Measurements from ENCODE around the gene TRIM42.

GRCh38 chr3:140686128-140686527 lies 8.3 kb downstream of the TRIM42 start:
- TF ChIP-seq EP300 (IDR thresholded peaks at IDR 0.05) = no peak
- TF ChIP-seq, protein P1, sequence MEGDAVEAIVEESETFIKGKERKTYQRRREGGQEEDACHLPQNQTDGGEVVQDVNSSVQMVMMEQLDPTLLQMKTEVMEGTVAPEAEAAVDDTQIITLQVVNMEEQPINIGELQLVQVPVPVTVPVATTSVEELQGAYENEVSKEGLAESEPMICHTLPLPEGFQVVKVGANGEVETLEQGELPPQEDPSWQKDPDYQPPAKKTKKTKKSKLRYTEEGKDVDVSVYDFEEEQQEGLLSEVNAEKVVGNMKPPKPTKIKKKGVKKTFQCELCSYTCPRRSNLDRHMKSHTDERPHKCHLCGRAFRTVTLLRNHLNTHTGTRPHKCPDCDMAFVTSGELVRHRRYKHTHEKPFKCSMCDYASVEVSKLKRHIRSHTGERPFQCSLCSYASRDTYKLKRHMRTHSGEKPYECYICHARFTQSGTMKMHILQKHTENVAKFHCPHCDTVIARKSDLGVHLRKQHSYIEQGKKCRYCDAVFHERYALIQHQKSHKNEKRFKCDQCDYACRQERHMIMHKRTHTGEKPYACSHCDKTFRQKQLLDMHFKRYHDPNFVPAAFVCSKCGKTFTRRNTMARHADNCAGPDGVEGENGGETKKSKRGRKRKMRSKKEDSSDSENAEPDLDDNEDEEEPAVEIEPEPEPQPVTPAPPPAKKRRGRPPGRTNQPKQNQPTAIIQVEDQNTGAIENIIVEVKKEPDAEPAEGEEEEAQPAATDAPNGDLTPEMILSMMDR (IDR thresholded peaks at IDR 0.05) = no peak

Measured in suprapubic skin (tissue), 3 donors.